ENCODE data around the gene BLTP3B.

The BLTP3B gene

GRCh38 chr12:100164153-100164704 lies 21.6 kb upstream of the BLTP3B start:
- DNase-seq (ENCODE audit: low read depth in 2 of 2): no peak

GRCh38 chr12:100163416-100164152 lies 20.9 kb upstream of the BLTP3B start:
- no peak for DNase-seq (ENCODE audit: low read depth in 2 of 2)

GRCh38 chr12:100159391-100160104 lies 16.9 kb upstream of the BLTP3B start:
- DNase-seq (ENCODE audit: low read depth in 2 of 2): no peak

DNA sequence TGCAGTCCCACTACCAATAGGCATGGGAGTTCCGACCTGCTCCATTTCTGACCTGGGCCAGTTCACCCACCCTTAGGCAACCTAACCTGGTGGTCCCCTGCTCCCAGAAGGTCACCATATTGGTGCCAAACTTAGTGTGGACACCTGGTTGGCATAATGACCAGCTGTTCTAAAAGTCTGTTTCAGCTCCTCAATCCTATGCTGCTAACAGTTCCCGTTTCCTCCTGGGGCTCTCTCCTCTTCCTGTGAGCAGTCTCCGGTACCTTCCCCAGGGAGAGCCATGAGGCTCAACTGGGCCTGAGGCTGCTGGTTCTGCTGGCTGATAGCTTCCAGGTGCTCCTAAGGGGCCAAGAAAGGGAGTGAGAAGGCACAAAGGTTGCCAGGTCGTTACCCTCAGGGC lies 15.9 kb upstream of the BLTP3B start:
- no peak for DNase-seq (ENCODE audit: low read depth in 2 of 2)

DNA sequence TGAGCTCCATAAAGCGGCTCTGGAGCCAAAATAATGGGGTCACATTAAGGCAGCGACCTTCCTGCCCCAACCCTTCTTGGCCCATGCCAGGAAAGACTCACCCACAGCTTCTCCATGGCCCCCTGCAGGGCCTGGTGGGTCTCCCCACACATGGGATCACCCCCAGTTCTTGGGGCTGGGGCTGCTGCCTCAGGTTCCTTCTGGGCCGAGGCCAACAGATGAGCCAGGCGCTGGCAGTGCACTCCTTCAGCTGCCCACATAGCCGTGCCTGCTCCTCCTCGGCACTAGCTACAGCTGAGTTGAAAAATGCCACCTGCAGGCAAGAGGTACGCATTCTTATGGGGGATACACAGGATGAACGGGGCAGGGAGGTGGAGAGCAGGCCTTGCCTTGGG lies 14.8 kb upstream of the BLTP3B start:
- DNase-seq (ENCODE audit: low read depth in 2 of 2): no peak

GRCh38 chr12:100156731-100157426 lies 14.2 kb upstream of the BLTP3B start:
- DNase-seq (ENCODE audit: low read depth in 2 of 2): no peak

DNA sequence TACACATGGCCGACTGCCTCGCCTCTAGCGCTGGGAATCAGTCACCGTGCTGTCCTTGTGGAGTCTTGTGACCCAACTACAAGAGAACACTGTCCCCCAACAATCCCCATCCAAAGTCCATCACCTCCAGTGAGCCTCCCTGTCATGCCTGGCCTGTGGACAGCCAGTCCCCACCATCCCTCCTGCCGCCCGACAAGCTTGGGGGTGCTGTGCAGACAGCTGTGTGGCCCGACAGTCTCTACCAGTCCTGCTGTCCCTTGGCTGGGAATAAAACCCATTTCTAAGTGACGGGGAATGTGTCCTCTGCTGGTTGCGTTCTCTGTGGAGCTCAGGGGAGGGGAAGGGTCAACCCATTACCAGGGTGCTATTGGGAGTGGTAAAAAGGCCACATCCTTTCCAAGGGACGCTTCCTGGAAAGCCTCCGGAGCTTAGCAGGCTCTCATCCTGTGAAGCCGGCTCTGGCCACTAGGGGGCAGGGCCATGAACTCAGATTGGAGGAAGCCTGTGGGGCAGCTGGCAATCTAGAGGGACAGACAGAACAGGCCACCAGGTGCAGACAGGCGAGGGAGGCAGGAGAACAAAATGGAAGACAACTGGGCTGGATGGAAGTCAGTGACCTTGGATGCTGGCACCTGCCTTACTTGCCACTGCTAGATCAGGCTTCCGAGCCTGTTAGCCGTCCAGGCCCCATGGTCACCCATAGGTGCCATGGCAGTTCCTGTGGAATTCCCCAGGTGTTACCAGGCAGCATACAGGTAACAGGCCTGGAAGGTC lies 12.0 kb upstream of the BLTP3B start:
- DNase-seq (ENCODE audit: low read depth in 2 of 2): no peak

- no peak for DNase-seq (ENCODE audit: low read depth in 2 of 2)
Observed at GRCh38 chr12:100153131-100153530, 10.5 kb upstream of the BLTP3B start.

GRCh38 chr12:100151769-100152168 lies 9.1 kb upstream of the BLTP3B start:
- no peak for DNase-seq (ENCODE audit: low read depth in 2 of 2)

GRCh38 chr12:100146252-100146651 lies 3.6 kb upstream of the BLTP3B start:
- no peak for DNase-seq (ENCODE audit: low read depth in 2 of 2)

DNA sequence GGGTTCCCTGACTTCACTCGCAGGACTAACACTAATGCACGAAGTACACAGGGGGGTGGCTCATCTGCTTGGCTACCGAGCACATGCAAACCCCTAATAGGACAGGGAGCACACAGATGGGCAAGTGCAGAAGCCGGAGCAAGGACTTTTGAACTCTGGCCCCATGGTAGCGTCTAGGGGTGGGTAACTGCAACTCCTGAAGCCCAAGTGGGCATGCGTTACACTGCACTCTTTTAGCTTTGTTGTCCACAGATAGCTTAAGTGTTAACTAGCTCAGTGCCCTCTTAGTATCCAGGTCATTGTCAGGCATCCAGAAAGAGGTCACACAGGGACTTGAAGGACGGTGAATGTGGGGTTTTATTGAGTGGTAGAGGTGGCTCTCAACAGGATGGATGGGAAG lies 3.0 kb upstream of the BLTP3B start:
- no peak for DNase-seq (ENCODE audit: low read depth in 2 of 2)

DNA sequence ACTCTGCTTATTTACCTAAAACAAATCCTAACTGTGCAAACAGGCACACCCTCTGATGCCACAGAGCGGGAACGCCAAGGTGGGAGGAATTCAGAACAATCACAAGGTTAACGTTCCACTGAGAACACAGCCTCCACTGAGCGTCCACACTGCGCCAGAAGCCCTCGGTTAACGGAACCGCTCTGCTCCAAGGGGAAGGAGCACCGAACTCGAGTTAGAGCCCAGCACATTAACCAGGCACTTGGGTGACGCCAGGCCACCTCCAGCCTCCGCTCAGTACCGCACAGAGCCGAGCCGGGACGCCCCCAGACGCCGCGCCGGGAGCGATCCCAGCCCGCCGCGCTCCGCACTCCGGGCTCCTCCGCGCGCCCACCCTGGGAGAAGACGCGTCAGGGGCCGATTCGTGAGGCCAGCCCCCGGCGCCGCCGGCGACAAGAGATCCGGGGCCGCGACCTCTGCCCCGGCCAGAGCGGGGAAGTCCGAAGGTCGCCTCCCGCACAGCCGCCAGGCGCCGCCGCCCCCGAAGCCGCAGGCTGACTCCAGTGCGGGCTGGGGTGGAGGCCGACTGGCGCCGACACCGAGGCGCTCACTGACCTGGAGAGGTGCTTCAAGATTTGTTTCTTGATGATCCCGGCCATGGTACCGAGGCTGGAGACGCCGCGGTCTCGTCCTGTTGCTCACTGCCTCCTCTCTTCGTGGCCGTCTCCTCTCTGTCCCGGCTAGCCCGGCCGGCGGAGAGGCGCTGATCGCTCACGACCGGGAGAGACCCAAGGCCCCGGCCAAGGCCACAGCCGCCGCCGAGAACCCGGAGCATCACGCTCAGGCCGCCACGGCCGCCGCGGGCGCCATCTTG lies 450 bp downstream of the BLTP3B start:
- no peak for DNase-seq (ENCODE audit: low read depth in 2 of 2)

DNA sequence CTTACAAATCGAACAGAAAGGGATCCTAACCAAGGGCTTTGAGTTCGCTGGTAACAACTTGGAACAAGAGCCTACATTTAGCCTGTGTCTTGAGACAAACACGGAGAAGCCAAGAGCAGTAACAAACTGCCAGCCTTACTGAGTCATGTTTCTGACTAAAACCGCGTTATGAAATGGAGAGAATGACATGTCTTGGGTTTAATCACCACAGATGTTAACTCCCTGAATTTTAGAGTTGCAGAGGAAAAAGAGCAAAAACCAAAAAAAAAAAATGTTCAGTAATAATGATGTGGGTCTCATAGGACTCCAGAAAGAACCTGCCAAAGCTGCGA lies 1.0 kb downstream of the BLTP3B start:
- peak; percentile 48 to 58 for DNase-seq (ENCODE audit: low read depth in 2 of 2)

DNA sequence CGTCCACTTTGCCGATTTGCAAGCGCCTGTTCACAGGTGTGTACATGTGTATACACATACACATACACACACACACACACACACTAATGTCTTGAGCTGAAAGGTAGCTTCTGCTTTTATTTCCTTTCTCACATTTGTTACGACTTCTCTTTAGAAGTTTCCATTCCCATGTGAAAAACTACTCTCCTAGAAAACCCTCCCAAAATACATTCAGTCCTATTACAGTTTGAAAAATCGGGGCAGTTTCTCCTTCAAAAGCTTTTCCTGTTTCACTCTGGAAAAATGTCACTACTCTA lies 3.9 kb downstream of the BLTP3B start:
- no peak for DNase-seq (ENCODE audit: low read depth in 2 of 2)

DNA sequence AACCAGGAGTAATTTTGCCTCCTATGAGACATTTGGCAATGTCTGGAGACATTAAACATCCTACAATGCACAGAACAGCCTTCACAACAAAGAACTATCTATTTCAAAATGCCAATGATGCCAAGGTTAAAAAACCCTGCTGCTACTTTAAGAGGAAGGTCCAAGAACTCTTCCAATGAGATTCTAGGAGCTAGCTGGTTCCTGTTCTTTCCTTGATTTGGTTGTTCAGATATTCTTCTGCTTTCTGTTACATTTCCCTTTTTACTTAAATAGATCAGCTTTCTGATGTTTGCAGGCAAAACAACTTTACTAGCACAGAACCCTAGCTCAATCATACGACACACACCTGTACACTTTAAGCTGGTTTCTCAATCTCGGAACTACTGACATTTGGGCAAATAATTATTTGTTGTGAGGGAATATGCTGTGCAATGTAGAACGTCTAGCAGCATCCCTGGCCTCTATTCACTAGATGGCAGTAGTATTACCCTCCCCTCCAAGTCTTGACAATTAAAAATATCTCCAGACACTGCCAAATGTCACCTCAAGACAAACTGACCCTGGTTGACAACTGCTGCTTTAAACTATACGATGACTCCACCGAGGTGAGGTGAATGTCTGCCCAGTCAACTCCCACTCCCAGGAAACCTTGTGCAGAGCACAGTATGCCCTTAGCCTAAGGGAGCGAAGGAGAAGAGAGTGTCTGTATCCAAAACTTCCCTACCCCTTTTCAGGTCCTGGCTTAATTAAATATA lies 4.4 kb downstream of the BLTP3B start:
- no peak for DNase-seq (ENCODE audit: low read depth in 2 of 2)

GRCh38 chr12:100133200-100133599 lies 9.5 kb downstream of the BLTP3B start:
- no peak for DNase-seq (ENCODE audit: low read depth in 2 of 2)

GRCh38 chr12:100128512-100128908 lies 14.2 kb downstream of the BLTP3B start:
- DNase-seq (ENCODE audit: low read depth in 2 of 2): no peak

GRCh38 chr12:100127766-100128511 lies 14.7 kb downstream of the BLTP3B start:
- peak; percentile 24 to 34 for DNase-seq (ENCODE audit: low read depth in 2 of 2)

- no peak for DNase-seq (ENCODE audit: low read depth in 2 of 2)
Observed at GRCh38 chr12:100123316-100124095, 19.2 kb downstream of the BLTP3B start.

Measured in fibroblast of skin of left biceps (primary cell).